NCI-H2107 treated with DMSO at 0.1 percent for 48 hours (cell line): ENCODE measurements around the gene APOC3.
"Not testable (repeated sequence)": the region's sequence is repeated elsewhere in the genome, so short reads cannot be mapped to it uniquely, and the experiment has no call there.

Source experiments
- DNase-seq: peaks from one replicate; lab custom pipeline; 2025; ENCODE audit not compliant: unreplicated experiment; lab: John Stamatoyannopoulos, UW

The APOC3 gene

DNA sequence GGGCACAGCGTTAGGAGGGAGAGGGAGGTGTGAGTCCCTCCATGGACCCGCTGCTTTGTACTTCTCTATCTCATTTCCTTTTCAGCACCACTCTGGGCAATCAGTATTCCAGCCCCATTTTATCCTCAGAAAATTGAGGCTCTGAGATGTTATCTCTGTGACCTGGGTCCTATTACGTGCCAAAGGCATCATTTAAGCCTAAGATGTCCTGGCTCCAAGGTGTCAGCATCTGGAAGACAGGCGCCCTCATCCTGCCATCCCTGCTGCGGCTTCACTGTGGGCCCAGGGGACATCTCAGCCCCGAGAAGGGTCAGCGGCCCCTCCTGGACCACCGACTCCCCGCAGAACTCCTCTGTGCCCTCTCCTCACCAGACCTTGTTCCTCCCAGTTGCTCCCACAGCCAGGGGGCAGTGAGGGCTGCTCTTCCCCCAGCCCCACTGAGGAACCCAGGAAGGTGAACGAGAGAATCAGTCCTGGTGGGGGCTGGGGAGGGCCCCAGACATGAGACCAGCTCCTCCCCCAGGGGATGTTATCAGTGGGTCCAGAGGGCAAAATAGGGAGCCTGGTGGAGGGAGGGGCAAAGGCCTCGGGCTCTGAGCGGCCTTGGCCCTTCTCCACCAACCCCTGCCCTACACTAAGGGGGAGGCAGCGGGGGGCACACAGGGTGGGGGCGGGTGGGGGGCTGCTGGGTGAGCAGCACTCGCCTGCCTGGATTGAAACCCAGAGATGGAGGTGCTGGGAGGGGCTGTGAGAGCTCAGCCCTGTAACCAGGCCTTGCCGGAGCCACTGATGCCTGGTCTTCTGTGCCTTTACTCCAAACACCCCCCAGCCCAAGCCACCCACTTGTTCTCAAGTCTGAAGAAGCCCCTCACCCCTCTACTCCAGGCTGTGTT lies 829 bp upstream of the APOC3 start:
- DNase-seq: no peak

DNA sequence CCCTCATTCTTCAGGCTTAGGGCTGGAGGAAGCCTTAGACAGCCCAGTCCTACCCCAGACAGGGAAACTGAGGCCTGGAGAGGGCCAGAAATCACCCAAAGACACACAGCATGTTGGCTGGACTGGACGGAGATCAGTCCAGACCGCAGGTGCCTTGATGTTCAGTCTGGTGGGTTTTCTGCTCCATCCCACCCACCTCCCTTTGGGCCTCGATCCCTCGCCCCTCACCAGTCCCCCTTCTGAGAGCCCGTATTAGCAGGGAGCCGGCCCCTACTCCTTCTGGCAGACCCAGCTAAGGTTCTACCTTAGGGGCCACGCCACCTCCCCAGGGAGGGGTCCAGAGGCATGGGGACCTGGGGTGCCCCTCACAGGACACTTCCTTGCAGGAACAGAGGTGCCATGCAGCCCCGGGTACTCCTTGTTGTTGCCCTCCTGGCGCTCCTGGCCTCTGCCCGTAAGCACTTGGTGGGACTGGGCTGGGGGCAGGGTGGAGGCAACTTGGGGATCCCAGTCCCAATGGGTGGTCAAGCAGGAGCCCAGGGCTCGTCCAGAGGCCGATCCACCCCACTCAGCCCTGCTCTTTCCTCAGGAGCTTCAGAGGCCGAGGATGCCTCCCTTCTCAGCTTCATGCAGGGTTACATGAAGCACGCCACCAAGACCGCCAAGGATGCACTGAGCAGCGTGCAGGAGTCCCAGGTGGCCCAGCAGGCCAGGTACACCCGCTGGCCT lies 641 bp downstream of the APOC3 start:
- DNase-seq: no peak

DNA sequence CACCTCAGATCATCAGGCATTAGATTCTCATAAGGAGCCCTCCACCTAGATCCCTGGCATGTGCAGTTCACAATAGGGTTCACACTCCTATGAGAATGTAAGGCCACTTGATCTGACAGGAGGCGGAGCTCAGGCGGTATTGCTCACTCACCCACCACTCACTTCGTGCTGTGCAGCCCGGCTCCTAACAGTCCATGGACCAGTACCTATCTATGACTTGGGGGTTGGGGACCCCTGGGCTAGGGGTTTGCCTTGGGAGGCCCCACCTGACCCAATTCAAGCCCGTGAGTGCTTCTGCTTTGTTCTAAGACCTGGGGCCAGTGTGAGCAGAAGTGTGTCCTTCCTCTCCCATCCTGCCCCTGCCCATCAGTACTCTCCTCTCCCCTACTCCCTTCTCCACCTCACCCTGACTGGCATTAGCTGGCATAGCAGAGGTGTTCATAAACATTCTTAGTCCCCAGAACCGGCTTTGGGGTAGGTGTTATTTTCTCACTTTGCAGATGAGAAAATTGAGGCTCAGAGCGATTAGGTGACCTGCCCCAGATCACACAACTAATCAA lies 2.2 kb downstream of the APOC3 start:
- no peak for DNase-seq

DNA sequence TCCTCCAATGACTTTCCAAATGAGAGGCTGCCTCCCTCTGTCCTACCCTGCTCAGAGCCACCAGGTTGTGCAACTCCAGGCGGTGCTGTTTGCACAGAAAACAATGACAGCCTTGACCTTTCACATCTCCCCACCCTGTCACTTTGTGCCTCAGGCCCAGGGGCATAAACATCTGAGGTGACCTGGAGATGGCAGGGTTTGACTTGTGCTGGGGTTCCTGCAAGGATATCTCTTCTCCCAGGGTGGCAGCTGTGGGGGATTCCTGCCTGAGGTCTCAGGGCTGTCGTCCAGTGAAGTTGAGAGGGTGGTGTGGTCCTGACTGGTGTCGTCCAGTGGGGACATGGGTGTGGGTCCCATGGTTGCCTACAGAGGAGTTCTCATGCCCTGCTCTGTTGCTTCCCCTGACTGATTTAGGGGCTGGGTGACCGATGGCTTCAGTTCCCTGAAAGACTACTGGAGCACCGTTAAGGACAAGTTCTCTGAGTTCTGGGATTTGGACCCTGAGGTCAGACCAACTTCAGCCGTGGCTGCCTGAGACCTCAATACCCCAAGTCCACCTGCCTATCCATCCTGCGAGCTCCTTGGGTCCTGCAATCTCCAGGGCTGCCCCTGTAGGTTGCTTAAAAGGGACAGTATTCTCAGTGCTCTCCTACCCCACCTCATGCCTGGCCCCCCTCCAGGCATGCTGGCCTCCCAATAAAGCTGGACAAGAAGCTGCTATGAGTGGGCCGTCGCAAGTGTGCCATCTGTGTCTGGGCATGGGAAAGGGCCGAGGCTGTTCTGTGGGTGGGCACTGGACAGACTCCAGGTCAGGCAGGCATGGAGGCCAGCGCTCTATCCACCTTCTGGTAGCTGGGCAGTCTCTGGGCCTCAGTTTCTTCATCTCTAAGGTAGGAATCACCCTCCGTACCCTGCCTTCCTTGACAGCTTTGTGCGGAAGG lies 2.9 kb downstream of the APOC3 start:
- no peak for DNase-seq

DNA sequence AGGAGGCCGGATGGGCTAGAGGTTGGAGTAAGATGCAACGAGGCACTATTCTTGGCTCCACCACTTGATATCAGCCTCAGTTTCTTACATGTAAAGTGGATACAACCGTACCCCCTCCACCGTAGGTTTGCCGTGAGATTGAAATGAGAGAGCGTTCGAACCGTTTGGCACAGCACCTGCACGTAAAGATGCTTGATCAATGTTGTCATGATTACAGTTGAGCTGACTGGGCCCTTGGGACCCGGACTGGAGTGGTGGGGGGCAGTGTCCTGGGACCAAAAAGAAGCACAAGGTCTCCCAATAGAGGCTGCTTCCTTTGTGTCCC lies 3.7 kb downstream of the APOC3 start:
- no peak for DNase-seq

DNA sequence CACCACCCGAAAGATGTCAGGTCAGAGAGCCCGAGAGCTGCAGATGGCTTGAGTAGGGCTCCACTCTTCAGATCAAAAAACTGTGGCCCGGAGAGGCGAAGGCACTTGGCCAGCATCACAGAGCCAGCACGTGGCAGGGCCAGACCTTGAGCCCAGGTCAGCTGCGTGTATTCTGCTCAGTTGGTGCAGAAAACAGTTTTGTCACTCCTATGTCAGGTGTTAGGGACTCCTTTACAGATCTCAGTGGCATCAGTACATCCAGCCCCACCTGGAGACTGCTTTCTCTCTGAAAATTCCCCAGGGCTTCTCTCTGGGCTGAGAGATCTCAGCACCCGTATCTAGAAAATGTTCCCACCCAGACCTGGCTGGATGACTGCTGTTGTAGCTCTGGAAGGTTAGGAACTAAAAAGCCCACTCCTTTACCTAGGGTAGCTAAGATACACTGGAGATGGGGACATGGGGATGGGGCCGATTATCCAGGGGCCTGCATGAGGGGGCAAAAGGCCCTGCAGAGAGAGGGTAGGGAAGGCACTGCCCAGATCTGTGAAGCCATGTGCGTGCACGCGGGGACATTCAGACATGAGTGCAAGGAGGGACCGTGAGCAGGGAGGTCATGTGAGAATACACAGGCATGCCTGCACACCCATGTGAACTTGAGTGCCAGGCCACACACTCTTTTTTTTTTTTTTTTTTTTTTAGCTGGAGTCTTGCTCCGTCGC lies 4.3 kb downstream of the APOC3 start:
- no peak for DNase-seq

DNA sequence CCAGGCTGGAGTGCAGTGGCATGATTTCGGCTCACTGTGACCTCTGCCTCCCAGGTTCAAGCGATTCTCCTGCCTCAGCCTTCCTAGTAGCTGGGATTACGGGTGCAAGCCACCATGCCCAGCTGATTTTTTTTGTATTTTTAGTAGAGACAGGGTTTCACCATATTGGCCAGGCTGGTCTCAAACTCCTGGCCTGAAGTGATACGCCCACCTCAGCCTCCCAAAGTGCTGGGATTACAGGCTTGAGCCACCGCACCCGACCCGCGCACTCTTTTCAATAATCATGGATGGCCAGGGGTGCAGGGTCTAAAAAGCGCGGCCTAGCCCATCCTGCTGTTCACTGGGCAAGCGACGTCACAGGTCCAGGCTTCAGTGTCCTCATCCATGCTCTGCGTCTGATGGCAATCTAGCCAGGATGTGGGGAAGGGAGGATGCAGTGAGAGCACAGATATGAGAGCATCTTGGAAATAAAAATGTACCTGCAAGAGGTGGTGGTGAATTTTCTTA lies 4.9 kb downstream of the APOC3 start:
- DNase-seq: not testable (repeated sequence)

DNA sequence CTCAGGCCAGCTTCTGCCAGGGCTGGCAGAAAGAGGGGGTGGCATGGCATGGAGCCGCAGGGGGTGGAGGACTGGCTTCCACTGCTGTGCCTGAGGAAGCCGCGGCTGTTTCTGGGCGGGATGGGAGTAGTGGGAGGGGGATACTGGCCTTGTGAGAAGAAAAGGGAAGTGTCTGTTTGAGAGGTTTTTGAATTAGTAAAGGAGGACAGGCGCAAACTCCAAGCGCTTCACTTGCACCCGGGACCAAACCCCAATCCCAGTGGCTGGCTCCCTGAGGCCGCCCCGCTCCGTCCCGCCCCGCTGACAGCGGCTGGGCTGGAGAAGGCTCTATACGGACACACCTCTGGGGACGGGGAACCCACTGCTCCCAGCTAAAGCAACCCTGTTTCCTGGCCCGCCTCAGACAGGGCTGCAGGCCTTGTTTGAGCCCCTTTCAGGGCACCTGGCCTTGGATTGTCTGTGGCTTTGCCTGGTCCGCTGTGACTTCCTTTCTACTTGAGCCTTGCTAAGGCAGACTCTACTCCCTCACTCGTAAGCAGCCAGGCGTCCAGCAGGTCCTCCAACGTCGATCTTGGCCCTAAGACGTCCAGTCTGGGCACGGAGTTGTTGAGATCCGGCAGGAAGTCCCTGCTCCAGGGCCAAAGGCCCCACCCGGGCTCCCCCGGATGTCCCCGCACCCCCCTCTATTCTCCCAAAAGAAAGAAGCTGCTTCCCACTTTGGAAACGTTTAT lies 5.5 kb downstream of the APOC3 start:
- no peak for DNase-seq

DNA sequence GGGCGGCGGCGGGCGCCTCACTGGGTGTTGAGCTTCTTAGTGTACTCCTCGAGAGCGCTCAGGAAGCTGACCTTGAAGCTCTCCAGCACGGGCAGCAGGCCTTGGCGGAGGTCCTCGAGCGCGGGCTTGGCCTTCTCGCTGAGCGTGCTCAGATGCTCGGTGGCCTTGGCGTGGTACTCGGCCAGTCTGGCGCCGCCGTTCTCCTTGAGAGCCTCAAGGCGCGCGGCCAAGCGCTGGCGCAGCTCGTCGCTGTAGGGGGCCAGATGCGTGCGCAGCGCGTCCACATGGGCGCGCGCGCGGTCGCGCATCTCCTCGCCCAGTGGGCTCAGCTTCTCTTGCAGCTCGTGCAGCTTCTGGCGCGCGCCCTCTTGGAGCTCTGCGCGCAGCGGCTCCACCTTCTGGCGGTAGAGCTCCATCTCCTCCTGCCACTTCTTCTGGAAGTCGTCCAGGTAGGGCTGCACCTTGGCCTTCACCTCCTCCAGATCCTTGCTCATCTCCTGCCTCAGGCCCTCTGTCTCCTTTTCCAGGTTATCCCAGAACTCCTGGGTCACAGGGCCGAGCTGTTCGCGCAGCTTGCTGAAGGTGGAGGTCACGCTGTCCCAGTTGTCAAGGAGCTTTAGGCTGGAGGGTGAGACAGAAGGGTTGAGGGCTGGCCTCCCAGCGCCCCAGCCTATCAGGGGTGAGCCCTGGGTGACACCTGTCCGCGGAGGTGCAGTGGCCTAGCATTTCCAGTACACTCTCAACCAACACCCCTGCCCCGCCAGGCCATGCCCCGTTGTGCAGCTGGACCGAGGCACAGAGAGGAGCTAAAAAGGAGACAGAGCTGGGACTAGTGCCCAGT lies 6.3 kb downstream of the APOC3 start:
- DNase-seq: peak; percentile 48

DNA sequence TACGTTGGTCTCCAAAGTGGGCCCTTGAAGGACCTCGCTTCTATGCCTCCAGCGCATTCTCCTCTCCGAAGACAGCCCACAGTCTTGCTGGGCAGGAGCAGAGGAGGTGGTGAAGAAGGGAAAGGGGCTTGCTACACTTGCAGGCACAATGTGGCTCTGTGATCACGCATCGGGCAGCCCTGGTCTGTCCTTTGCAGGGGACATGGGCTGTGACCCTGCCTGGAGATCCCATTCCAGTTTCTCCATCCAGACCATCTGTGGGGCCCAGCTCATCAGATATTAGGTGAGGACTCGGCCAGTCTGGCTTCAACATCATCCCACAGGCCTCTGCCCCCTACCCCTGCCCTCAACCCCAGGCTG lies 6.9 kb downstream of the APOC3 start:
- DNase-seq: no peak

DNA sequence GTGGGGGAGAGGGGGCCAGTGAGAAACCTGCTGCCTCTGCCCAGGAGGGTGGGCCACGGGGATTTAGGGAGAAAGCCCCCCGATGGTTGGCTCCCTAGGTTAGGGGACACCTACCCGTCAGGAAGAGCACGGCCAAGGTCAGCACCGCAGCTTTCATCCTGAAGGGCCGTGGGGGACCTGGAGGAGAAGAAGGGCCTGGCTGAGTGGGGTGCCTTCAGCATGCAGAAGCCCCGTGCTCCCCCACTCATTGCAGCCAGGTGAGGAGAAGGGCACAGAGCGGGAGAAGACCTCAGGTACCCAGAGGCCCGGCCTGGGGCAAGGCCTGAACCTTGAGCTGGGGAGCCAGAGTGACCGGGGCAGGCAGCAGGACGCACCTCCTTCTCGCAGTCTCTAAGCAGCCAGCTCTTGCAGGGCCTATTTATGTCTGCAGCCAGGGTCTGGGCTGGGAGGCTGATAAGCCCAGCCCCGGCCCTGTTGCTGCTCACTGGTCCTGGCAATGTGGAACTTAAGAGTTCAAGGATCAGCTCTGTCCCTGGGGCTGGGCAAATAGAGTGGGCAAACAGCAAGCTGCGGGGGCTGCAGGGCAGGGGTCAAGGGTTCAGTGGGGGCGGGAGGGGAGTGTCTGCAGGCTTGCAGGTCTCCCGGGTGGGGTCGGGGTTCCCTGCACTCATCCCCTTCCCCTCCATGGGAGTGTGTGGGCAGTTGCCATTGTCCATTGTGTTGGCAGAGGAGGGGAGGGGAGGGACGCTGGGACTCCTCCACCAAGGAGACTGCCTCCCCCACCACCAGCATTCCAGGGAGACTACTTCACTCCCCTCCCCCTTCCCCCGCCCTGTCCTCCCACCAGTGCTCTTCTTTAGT lies 7.8 kb downstream of the APOC3 start, which contains the start of gene APOA1:
APOA1 (minus strand) TSS at position 392 of the 861 bp plus-strand sequence; CDS start at position 157, 235 bp downstream.
- DNase-seq: no peak

DNA sequence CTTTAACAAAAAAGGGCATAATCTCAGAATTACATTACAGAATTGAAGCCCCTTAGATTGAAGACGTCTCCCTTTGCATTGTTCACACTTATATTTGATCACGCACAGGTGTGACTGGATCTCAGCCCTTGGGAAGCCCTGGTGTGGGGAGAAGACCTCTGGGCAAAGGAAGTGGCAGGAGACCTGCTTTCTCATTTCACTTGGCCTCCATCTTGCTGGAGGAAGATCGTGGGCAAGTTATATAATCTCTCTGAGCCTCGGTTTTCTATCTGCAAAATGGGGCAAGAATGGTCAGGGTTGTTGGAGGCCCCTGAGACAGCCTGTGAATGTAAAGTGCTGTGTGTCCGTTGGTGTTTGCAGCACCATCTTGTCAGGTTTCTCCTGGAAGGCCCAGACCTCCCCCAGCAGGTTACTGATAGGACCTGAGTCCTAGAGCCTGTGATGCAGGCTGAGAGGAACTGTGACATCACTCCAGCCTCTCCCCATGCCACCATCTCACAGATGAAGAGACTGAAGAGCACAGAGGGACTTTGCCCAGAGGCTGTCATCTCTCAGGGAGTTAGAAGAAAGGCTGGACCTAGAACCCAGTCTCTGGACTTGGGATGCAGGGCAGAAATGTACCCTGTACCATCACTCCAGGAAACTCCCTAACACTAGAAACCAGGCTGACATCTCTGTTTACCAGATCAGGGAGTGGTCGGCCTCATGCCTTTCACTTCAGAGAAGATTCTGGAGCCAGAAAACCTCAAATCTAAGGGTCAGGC lies 8.8 kb downstream of the APOC3 start:
- no peak for DNase-seq

DNA sequence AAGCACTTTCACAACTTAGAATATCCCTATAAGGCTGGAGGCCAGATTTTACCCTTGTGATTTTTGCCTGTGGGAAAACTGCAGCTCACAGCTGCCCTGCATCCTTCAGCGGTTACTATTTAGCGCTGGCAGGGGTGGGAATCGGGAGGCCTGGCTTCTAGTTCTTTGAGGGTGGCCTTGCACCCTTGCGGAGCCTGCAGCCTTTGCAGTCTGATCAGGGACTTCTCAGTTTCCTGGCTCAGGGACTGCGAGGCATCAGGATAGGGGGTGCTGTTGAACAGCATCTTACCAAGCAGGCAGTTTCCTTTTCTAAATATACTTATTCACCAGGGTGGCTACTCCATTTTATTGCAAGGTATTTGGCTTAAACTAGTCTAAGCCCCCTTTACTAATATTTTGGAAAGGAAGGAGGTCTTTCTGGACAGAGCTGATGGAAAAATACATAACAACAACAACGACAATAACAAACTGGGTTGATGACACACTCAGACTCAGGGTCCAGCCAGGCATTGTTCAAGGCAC lies 10.6 kb downstream of the APOC3 start:
- DNase-seq: no peak

DNA sequence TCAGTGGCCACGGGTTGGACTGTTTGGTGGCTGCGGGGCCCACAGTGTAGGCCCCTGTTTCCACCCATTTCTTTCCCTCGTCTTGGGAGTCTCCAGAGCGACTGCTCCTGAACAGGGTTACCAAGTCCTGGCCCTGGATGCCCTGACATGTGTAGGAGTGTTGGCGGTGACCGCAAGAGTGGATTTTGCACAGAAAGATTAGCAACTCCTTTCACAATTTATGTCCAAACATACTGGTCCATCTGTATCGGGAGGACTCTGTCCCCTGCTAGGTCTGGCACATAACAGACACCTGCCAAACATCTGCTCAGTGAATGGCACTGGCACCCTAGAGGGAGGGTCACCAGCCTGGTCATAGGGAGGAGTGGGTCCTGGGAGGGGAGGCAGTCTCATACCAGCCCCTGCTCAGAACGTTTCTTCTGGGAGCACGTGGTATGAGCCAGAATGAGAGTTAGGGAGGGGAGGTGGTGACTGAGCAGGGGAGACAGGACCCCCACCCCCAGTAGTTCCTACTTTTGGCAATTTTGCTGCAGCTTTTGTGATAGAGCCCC lies 11.1 kb downstream of the APOC3 start:
- no peak for DNase-seq

DNA sequence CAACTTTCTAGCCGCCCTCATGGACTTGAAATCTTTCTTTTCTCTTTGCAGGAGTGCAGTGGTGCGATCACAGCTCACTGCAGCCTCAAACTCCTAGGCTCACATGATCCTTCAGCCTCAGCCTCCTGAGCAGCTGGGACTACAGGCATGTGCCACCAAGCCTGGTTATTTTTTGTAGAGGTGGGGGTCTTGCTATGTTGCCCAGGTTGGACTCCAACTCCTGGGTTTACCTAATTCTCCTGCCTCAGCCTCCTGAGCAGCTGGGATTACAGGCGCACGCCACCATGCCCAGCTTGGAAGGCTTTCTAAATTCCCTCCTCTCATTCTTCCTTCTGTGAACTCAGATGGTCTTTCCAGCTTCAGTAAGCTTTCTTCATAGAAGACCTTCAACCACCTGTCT lies 12.4 kb downstream of the APOC3 start:
- DNase-seq: no peak

DNA sequence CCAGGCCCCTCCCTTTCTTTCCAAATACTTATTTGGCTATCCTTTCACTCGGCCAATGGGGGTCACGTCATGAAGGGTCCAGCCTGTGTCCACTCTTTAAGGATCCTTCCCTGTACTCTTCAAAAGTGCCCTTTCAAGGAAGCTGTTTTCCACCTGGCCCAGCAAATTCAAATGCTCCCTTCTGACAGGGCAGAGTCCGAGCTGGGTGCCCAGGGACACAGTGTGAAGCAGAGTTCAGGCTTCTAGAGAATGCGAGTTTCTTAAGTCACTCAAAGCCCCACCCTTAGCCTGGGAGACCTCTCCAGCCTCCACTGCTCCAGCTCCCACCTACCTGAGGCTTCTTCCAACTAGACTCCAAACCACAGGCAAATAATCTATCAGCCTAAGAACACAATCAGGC lies 13.2 kb downstream of the APOC3 start:
- no peak for DNase-seq
